Loucy (cell line): ENCODE data around the gene RHEB.

Experiments used
- EZH2phosphoT487 ChIP-seq: fragments of 200-600 bp; IDR thresholded peaks from 2 replicates; pipeline ENCODE4 v1.6.1; 2018; ENCODE audit warnings: antibody characterized with exemption, mild to moderate bottlenecking, moderate library complexity, borderline replicate concordance
- TF ChIP-seq, protein P1 (sequence below): fragments of 200-600 bp; sonication (generic); conservative IDR thresholded peaks from 2 replicates; pipeline ENCODE4 v1.5.1; 2014; ENCODE audit warnings: mild to moderate bottlenecking, antibody characterized with exemption, low read length

DNA sequence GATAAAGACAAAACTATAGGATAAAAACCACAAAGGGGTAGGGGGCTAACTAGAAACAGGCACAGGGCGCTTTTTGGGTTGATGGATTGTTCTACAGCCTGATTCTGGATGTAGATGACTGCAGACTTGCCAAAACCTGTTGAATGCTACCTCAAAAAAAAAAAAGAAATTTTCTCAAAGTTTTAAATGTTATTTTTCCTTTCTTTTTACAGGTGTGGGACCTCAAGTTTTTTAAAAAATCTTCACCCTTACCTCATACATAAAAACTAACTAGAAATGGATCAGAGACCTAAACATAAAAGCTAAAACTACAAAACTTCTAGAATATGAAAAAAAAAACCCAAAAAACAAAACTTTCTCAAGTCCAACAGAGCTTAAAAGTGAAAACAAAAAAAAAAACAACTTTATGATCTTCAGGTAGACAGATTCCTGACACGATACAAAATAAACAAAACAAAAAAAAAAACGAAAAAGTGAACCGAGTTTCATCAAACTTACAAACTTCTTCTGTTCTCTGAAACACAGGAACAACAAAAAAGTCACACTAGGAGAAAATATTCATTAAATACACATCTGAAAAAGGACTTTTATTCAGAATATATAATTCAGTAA, 14.9 kb downstream of the RHEB start:
- TF ChIP-seq, protein P1, sequence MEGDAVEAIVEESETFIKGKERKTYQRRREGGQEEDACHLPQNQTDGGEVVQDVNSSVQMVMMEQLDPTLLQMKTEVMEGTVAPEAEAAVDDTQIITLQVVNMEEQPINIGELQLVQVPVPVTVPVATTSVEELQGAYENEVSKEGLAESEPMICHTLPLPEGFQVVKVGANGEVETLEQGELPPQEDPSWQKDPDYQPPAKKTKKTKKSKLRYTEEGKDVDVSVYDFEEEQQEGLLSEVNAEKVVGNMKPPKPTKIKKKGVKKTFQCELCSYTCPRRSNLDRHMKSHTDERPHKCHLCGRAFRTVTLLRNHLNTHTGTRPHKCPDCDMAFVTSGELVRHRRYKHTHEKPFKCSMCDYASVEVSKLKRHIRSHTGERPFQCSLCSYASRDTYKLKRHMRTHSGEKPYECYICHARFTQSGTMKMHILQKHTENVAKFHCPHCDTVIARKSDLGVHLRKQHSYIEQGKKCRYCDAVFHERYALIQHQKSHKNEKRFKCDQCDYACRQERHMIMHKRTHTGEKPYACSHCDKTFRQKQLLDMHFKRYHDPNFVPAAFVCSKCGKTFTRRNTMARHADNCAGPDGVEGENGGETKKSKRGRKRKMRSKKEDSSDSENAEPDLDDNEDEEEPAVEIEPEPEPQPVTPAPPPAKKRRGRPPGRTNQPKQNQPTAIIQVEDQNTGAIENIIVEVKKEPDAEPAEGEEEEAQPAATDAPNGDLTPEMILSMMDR = no peak
- TF ChIP-seq EZH2phosphoT487 = no peak
